ENCODE measurements around the gene PSTPIP1. TPM values are rescaled to one million over a fixed set of nuclear protein-coding genes. Genes with fewer than 3 reads are reported as not detected.

Gene PSTPIP1
- total and polyA plus RNA-seq, 8 donors, result 1.8 to 52.9 (median 3.4) TPM

- H3K9me3 ChIP-seq, result no peaks in the 10 kb centered on the region
- H3K36me3 ChIP-seq, result peaks cover 0 to 32% of the 10 kb centered on the region in 2 donors
- TF ChIP-seq CTCF (IDR thresholded peaks at IDR 0.05), result no peak
- DNase-seq (peak in 3 of 4 donors; percentile 30 to 52 (median 46)), ATAC-seq (peak; percentile 27)
- intact Hi-C loops (cut with DNase I), result no loop called here
- H3K4me1 ChIP-seq, result peaks cover 0 to 58% of the 10 kb centered on the region in 2 donors
- H3K4me3 ChIP-seq, result no peak overlapping the region
- no peaks in the 10 kb centered on the region for H3K27me3 ChIP-seq
- H3K27ac ChIP-seq, result peak overlapping the region in 1 of 2 donors; percentile 41
Observed at GRCh38 chr15:77021803-77022381, 27.0 kb downstream of the PSTPIP1 start.

GRCh38 chr15:77022646-77023575, 28.0 kb downstream of the PSTPIP1 start:
- DNase-seq (peak in 2 of 4 donors; percentile 31 to 41), ATAC-seq (no peak)
- no peak for TF ChIP-seq CTCF (IDR thresholded peaks at IDR 0.05)
- intact Hi-C loops (cut with DNase I), result no loop called here
- Histone ChIP-seq H3K36me3 (peaks cover 0 to 42% of the 10 kb centered on the region in 2 donors), H3K4me3 (no peak overlapping the region), H3K9me3 (no peaks in the 10 kb centered on the region), H3K4me1 (peaks cover 0 to 48% of the 10 kb centered on the region in 2 donors), H3K27ac (peak overlapping the region in 1 of 2 donors; percentile 28), H3K27me3 (no peaks in the 10 kb centered on the region)

GRCh38 chr15:77023576-77024272, 28.8 kb downstream of the PSTPIP1 start:
- intact Hi-C loops (cut with DNase I), result no loop called here
- peaks cover 0 to 44% of the 10 kb centered on the region in 2 donors for H3K4me1 ChIP-seq

GRCh38 chr15:77024273-77025082, 29.6 kb downstream of the PSTPIP1 start:
- peak; percentile 75 for ATAC-seq
- peak; percentile 36 to 92 (median 61) for DNase-seq
- no peak overlapping the region for H3K4me3 ChIP-seq
- H3K27me3 ChIP-seq, result no peaks in the 10 kb centered on the region
- H3K27ac ChIP-seq, result no peak overlapping the region
- H3K9me3 ChIP-seq, result no peaks in the 10 kb centered on the region
- peak; percentile 95 to 98 for TF ChIP-seq CTCF (IDR thresholded peaks at IDR 0.05)
- H3K36me3 ChIP-seq, result peaks cover 0 to 50% of the 10 kb centered on the region in 2 donors
- peaks cover 0 to 38% of the 10 kb centered on the region in 2 donors for H3K4me1 ChIP-seq
- intact Hi-C loops (cut with DNase I), result no loop called here

More at GRCh38 chr15:77023576-77024272, 28.8 kb downstream of the PSTPIP1 start:
- no peak for TF ChIP-seq CTCF (IDR thresholded peaks at IDR 0.05)
- DNase-seq, result peak in 2 of 4 donors; percentile 22 to 61
- Histone ChIP-seq H3K36me3 (peaks cover 0 to 43% of the 10 kb centered on the region in 2 donors), H3K9me3 (no peaks in the 10 kb centered on the region), H3K27ac (no peak overlapping the region), H3K4me3 (no peak overlapping the region), H3K27me3 (no peaks in the 10 kb centered on the region)
- no peak for ATAC-seq

All from left lung (tissue), 10 donors.